HG03064 (cell line): ENCODE results near the gene ACSF3.

ENCODE experiments used
- ATAC-seq: cut with Tn5 transposase; IDR thresholded peaks from one replicate; pipeline ENCODE4 v1.9.1; 2021; ENCODE audit warnings: low read depth; ENCODE audit not compliant: unreplicated experiment

The ACSF3 gene

GRCh38 chr16:89093602-89094251, at the start of gene ACSF3:
TSS of gene ACSF3 (plus strand) at chr16:89093852. CDS start at chr16:89100682, 6,830 bp downstream.
- ATAC-seq, result no peak

- no peak for ATAC-seq
These were observed 49.1 kb upstream of the ACSF3 start for GRCh38 chr16:89044418-89045180.

- no peak for ATAC-seq
These were observed 48.4 kb upstream of the ACSF3 start for GRCh38 chr16:89045181-89045815.

GRCh38 chr16:89045881-89046280, 47.8 kb upstream of the ACSF3 start:
- no peak for ATAC-seq

- no peak for ATAC-seq
These were observed 47.2 kb upstream of the ACSF3 start for GRCh38 chr16:89046491-89046890.

- ATAC-seq, result no peak
These were observed 46.1 kb upstream of the ACSF3 start for GRCh38 chr16:89047331-89048089.

- ATAC-seq, result no peak
These were observed 45.4 kb upstream of the ACSF3 start for GRCh38 chr16:89048090-89048725.

GRCh38 chr16:89048871-89049422, 44.7 kb upstream of the ACSF3 start:
- ATAC-seq, result no peak

- no peak for ATAC-seq
These were observed 44.1 kb upstream of the ACSF3 start for GRCh38 chr16:89049484-89050118.

- no peak for ATAC-seq
These were observed 43.4 kb upstream of the ACSF3 start for GRCh38 chr16:89050119-89050867.

GRCh38 chr16:89050868-89051311, 42.8 kb upstream of the ACSF3 start:
- no peak for ATAC-seq

GRCh38 chr16:89051521-89052166, 42.0 kb upstream of the ACSF3 start:
- no peak for ATAC-seq

GRCh38 chr16:89052191-89052889, 41.3 kb upstream of the ACSF3 start:
- no peak for ATAC-seq

GRCh38 chr16:89052890-89053724, 40.5 kb upstream of the ACSF3 start:
- no peak for ATAC-seq

- no peak for ATAC-seq
These were observed 40.0 kb upstream of the ACSF3 start for GRCh38 chr16:89053725-89054029.

- ATAC-seq, result no peak
These were observed 39.4 kb upstream of the ACSF3 start for GRCh38 chr16:89054261-89054661.

- no peak for ATAC-seq
These were observed 38.9 kb upstream of the ACSF3 start for GRCh38 chr16:89054714-89055113.
